ENCODE results near the gene FAM76A.
"Not testable (repeated sequence)": the region's sequence is repeated elsewhere in the genome, so short reads cannot be mapped to it uniquely, and the experiment has no call there.

Gene FAM76A

DNA sequence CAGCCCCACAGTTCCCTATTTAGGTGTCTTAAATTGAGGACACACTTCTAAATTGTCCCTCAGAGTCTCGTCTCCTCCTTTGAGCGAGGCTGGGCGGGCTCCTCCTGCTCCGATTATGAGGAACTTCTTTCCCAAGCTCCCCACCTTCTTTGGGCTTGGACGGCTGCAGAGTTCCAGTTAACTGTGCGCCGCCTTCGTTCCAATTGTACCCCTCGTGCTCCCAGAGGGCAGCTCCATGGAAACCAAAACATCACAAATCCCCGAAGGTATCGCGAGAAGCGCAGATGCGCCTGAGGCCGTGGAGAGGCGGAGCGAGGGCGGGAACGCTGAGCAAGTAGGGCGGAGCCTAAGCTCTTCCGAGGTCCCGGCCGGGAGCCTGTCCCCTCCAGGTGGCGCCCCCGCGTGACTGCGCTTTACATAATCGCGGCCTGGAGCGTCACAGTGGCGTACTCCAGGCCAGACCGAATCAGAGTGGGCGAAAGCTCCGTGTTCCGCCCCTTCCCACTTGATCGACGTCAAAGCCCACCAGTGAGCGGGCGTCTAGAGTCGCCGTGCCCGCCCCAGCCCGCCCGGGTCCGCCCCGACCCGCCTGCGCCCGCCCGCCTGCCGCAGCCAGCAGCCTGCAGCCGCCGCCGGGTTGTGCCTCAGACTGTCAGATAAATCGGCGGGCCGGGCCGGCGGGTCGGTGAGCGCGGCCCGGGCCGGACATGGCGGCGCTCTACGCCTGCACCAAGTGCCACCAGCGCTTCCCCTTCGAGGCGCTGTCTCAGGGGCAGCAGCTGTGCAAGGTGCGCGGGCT lies at the start of gene FAM76A:
Gene FAM76A (plus strand): TSS at position 588 of the 799 bp plus-strand sequence. CDS start 120 bp downstream, at position 708.
- DNase-seq (ENCODE audit: low read depth), result peak; percentile 98

DNA sequence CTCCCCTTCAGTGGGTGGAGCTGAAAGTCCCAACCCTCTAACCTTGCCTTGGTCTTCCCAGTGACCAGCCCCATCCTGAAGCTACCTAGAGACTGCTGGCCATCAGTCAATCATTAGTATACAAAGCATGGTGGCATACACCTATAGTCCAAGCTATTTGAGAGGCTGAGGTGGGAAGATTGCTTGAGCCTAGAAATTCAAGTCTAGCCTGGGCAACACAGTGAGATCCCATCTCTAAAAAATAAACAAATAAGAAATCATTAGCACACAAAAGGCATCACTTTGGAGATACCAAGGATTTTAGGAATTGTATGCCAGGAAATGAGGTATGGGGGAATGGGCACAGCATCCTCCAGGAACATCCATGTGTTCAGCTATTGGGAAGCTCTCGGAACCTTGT lies 49.4 kb upstream of the FAM76A start:
- DNase-seq (ENCODE audit: low read depth), result no peak

DNA sequence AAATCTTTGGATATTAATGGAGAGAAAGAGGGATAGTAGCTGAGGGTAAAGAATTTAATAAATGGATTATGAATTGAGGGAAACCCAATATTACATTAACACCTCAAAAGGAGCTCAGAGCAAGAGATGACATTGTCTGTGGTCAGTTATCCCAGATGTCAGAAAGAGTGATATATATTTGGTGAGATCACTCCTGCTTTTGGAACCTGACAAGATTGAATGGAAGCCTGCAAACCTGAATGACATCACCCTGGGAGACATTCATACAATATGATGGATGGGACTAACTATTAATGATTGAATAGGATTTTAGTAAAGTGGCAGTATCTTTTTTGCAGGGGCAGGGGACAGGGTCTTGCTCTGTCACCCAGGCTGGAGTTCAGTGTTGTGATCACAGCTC lies 47.0 kb upstream of the FAM76A start:
- DNase-seq (ENCODE audit: low read depth), result no peak

DNA sequence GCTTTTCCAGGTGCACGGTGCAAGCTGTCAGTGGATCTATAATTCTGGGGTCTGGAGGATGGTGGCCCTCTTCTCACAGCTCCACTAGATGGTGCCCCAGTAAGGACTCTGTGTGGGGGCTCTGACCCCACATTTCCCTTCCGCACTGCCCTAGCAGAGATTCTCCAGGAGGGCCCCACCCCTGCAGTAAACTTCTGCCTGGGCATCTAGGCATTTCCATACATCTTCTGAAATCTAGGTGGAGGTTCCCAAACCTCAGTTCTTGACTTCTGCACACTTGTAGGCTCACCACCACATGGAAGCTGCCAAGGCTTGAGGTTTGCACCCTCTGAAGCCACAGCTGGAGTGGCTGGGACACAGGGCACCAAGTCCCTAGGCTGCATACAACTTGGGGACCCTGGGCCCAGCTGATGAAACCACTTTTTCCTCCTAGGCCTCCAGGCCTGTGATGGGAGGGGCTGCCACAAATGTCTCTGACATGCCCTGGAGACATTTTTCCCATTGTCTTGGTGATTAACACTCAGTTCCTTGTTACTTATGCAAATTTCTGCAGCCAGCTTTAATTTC lies 45.5 kb upstream of the FAM76A start:
- not testable (repeated sequence) for DNase-seq (ENCODE audit: low read depth)

DNA sequence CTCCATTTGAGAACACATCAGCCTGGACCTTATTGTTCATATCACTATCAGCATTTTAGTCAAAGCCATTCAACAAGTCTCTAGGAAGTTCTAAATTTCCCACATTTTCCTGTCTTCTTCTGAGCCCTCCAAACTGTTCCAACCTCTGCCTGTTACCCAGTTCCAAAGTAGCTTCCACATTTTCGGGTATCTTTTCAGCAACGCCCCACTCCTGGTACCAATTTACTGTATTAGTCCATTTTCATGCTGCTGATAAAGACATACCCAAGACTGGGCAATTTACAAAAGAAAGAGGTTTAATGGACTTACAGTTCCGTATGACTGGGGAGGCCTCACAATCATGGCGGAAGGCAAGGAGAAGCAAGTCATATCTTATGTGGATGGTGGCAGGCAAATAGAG lies 44.2 kb upstream of the FAM76A start:
- not testable (repeated sequence) for DNase-seq (ENCODE audit: low read depth)

DNA sequence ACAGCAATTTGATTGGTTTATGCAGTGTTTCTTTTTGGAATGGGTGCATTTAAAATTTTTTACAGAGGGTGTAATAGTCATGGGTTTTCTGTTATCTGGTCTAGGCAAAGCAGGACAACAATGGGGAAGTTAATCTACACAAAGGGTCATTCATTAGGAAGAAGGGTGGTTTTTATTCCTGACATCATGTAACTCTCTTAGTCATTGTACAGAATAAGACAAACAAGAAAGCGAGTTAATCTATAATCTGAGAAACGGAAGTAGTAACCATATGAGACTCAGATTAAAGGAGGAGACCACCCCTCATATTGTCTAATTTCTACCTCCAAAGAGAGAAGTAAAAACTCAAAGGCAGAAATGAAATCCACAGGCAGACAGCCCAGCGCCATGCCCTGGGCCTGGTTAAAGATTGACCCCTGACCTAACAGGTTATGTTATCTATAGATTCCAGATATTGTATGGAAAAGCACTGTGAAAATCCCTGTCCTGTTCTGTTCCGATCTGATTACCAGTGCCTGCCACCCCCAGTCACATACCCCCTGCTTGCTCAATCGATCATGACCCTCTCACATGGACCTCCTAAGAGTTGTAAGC lies 43.3 kb upstream of the FAM76A start:
- DNase-seq (ENCODE audit: low read depth), result no peak

DNA sequence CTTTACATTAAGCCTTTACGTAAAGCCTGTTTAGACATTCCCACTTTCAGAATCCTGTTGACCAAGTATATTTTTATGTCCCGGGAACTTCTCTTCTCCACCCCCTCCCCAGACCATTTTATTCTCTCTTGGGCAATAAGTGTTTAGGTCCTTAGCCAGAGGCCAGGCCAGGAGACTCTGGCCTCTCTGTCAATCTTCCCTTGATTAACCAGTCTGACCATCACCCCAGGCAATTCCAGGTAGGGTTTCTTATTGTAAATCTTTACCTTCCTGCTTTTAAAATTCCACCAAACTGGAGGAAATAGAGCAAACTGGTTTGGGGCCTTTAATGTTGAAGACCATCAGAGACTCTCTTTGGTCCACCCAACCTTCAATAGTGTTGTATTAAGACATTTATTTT lies 41.6 kb upstream of the FAM76A start:
- no peak for DNase-seq (ENCODE audit: low read depth)

DNA sequence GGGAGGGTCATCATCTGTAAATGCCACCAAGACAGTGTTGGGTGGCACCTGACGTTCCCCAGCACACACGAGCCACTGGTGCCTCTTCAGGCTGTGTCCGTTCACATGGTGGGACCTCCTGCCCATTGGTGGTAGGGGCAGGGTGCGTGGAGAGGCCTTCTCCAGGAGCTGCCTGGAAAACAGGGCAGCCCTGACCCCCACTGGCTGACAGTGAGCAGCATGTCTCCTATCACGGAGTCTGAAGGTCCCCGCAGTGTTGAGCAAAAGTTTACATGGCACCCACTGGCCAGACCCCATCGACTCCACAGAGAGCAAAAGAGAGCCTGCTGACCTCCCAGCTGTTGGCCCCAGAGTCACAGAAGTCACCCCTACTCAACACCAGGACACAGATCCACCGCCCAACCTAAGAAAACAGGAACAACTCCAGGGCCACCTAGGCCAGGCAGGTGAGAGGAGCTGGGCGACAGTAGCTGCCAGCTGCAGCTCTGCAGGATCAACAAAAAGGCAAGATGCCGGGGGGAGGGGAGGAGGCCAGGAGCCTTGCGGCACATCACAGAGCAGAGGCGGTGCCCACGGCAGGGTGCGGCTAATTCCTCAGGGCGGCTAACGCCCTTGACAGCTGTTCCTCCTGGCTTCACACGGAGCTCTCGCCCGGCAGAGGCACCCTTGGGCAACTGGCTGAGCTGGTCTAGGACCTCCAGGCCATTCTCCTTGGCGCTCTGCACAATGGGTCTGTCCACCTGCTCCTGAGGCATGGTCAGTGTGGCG lies 39.4 kb upstream of the FAM76A start:
- no peak for DNase-seq (ENCODE audit: low read depth)

DNA sequence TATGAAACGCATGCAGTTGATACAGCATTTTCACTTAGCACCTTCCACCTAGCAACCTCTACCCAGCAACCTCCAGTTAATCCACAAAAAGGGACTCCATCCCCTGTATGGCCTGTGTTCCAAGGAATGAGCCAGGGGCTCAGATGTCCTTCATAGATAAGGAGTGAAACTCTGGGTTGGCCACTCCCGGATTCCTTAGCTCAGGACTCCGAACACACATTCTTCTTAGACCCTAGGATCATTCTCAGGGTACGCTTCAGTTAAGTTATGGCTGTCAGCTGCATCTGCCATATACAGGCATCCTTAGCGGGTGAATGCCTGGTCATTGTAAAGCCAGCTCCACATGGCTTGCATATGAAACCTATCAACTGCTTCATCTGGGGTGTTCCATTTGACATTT lies 37.9 kb upstream of the FAM76A start:
- DNase-seq (ENCODE audit: low read depth), result no peak

DNA sequence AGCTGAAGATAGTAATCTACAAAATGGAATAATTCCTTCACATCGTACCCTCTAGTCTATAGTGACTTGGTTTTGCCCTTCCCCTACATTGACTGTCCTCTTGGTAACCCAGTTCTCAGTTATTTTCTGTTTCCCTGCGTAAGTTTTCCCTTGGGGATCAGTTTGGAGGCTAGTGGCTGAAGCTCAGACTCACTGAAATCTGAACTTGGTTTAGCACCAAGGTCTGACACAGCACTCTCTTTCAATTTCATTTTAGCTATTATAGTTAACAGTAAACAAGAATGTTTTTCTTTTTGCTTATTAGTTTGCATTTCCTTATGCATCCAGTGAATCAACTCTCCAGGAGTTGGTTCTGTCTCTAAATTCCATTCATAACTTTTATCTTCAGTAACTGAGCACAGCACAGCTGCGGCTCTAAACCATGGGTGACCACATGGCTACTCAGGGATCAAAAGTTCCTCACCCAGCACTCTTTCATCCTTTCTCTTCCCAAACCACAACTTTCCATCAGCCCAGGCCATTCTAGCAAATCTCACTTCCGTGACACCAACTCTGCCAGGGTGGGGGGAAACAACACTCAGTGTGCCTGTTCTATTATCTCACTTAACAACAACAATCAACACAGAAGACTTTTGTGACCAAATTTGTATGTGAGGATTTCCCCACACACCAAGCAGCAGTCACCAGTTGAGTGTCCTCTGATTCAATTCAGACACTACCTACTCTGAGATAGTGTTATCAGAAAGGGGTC lies 36.2 kb upstream of the FAM76A start:
- DNase-seq (ENCODE audit: low read depth), result no peak

DNA sequence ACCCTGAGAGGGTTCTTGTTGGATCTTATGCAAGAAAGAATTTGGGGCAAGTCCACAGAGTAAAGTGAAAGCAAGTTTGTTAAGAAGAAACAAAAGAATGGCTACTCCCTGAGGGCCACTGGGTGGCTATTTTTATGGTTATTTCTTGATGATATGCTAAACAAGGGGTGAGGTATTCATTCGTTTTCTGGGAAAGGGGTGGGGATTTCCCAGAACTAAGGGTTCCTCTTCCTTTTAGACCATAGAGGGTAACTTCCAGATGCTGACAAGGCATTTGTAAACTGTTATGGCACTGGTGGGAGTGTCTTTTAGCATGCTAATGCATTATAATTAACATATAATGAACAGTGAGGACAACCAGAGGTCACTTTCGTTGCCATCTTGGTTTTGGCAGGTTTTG lies 35.6 kb upstream of the FAM76A start:
- no peak for DNase-seq (ENCODE audit: low read depth)

DNA sequence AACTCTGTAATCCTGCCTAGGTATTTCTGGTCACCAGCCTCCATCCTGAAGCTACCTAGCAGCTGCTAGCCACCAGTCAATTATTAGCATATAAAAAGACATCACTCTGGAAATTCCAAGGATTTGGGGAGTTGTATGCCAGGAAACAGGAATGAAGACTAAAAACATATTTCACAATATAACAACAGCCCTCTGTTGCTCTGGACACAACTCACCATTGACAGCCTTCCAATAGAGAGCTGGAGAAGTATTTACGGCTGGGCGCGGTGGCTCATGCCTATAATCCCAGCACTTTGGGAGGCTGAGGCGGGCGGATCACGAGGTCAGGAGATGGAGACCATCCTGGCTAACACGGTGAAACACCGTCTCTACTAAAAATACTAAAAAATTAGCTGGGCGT lies 28.9 kb upstream of the FAM76A start:
- not testable (repeated sequence) for DNase-seq (ENCODE audit: low read depth)

DNA sequence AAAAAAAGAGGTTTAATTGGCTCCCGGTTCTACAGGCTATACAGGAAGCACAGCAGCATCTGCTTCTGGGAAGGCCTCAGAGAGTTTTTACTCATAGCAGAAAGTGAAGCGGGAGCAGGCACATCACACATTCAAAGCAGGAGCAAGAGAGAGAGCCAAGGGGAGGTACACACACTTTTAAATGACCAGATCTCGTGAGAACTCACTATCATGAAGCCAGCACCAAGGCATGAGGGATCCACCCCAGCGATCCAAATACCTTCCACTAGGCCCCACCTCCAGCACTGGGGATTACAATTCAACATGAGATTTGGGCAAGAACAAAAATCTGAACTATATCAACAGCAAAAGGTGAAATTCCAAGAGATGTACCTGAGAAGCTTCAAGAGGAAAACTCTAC lies 20.8 kb upstream of the FAM76A start:
- no peak for DNase-seq (ENCODE audit: low read depth)

DNA sequence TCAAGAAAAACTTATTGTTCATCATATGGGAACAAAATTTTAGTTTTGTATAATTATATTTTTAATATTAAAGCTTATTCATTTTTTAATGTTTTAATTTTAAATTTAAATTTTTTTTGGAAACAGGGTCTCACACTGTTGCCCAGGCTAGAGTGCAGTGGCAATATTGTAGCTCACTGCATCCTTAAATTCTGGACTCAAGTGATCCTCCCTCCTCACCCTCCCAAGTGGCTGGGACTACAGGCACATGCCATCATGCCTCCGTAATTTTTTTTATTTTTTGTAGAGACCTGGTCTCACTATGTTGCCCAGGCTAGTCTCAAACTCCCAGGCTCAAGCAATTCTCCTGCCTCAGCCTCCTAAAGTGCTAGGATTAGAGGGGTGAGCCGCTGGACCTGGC lies 20.2 kb upstream of the FAM76A start:
- no peak for DNase-seq (ENCODE audit: low read depth)

DNA sequence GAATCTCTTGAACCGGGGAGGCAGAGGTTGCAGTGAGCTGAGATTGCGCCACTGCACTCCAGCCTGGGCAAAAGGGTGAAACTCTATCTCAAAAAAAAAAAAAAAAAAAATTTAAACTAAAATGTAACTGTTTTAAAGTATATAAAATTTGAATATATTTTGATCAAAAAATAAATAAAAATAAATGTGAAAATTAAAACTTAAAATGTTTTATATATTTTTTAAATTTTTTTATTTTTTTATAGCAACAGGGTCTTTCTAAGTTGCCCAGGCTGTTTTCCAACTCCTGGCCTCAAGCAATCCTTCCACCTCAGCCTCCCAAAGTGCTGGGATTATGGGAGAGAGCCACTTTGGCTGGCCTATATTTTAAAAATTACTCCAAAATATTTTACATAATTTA lies 15.2 kb upstream of the FAM76A start:
- DNase-seq (ENCODE audit: low read depth), result no peak

DNA sequence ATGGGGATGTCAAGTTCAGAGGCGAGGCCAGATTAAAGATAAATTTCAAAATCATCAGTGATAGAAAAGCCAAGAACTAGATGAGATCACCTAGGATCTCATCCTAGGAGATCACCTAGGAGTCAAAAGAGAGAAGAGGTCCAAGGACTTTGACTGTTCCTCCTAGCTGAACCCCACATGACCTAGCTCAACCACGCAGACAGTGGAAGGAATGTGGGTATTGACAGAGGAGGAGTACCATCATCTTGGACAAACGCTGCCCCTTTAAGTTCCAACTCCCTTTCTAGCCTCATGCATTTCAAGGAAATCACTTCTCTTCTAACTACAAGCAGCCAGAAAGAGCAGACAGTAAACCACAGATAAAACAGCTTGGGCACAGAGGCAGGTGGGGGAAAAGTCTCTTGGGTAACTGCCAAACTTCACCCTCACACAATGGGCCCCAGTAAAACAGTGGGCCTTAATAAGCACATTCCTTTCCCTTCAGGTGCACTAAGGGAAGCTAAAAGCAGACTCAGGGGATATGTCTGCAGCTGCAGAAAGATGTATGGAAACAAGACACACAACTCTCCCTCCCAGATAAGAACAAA lies 12.5 kb upstream of the FAM76A start:
- no peak for DNase-seq (ENCODE audit: low read depth)

DNA sequence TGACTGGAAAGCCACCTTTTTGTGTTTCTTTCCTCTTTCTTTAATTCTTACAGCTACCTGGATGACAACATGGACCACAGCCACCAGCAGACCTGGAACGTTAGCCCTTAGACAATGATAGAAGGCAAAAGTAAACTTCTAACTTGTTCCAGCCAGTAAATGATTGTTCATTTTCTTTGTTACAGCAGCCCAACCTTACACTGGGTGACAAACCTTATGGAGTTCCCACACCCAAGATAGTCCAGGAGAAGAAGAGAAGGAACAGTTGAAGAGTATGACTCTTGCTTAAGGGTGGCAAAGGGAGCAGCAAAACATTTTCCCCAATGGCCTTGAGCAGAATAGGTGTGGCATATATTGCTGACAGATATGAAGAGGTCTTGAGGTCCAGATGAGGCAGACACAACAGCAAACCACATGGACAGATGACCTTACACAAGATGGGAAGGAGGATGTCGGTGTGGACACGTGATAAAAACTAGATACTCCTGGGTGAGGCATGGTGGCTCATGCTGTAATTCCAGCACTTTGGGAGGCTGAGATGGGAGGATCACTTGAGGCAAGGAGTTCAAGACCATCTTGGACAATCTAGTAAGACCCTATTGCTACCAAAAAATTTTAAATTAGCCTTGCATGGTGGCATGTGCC lies 11.8 kb upstream of the FAM76A start:
- DNase-seq (ENCODE audit: low read depth), result no peak

DNA sequence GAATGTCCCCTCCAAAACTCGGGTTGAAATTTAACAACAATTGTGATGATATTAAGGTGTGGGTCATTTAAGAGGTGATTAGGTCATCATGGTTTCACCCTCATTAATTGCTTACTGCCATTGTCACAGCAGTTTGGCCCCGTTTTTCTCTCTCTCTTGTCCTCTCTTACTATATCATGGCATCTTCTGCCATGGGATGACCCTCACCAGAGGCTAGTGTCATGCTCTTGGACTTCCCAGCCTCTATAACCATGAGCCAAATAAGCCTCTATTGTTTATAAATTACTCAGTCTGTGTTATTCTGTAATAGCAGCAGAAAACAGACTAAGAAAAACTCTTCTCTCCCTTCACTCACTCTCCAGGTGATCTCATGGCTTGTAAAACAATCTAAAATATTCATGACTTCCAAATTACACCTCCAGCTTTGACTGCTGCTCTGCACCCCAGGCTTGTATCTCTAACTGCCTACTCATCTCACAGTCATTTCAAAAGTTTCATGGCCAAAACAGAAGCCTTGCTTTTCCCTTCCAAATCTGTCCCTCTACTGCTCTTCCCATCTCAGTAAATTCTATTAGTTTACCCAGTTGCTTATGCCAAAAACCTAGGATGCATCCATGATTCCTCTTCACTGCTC lies 9.4 kb upstream of the FAM76A start:
- no peak for DNase-seq (ENCODE audit: low read depth)

DNA sequence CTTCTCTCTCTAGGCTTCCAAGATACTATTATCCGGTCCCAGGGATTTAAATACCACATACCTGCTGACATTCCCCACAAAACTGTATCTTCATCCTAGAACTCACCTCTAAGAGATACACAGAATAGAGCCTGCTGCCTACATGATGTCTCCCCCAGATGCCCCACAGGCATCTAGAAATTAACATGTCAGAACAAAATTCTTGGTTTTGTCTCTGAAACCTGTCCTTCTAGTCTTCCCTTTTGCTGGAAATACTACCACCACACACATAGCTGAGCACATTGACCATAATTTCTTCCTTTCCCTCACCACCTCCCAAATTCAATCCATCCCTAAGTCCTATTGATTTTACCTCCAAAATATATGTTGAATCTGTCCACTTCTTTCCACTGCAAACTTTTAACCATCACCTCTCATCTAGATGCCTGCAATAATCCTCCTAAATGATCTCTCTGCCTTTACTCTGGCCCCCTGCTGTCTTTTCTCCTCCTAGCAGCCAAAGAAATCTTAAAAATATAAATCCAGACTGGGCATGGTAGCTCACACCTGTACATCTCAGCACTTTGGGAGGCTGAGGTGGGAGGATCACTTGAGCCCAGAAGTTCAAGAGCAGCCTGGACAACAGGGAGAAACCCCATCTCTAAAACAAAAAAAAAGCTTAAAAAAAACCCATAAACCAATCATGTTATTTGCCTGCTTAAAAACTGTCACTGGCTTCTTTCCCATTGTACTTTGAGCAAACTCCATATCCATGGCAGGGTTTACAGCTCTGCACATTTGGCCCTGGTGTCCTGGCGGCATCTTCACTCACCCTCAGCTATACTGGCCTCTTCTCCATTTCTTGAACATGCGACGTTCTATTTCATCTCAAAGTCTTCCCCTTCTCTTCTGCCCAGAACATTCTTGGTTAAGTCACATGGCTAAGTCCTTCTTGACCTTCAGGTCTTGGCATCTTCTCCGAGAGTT lies 6.2 kb upstream of the FAM76A start:
- DNase-seq (ENCODE audit: low read depth), result no peak

All from T-helper 22 cell (primary cell).